GM12878 (cell line): ENCODE results near the gene CHD1. TPM values are rescaled to one million over a fixed set of nuclear protein-coding genes. Genes with fewer than 3 reads are reported as not detected.

Experiments used
- ATAC-seq: fragments of 200-7000 bp; cut with Tn5 transposase; 3 replicates; pipeline ENCODE4 v1.9.1; 2020; ENCODE audit warnings: mild to moderate bottlenecking, moderate library complexity
- BruUV-seq: library from RNA; stranded (reverse); fragments of 400-500 nt; replicated peaks from 2 replicates; lab custom pipeline; 2021; lab: Mats Ljungman, UMichigan
- CTCF ChIA-PET: fragments of 300-600 bp; sonication (Branson Sonifier 250); formaldehyde crosslinking; extraction: SDS; loops from one replicate; lab custom pipeline; 2021; ENCODE audit warnings: inconsistent platforms; lab: Yijun Ruan, JAX
- POLR2A ChIA-PET: fragments of 350-600 bp; formaldehyde crosslinking; extraction: SDS; loops from one replicate; lab custom pipeline; 2021; ENCODE audit warnings: inconsistent platforms; lab: Charles Lee
- RAD21 ChIA-PET: fragments of 300-600 bp; sonication (Branson Sonifier 250); formaldehyde crosslinking; loops from one replicate; lab custom pipeline; 2023; ENCODE audit warnings: antibody characterized with exemption; ENCODE audit not compliant: unreplicated experiment; lab: Charles Lee
- SMC1A ChIA-PET: fragments of 300-600 bp; sonication (Branson Sonifier 250); formaldehyde crosslinking; loops from one replicate; lab custom pipeline; 2023; ENCODE audit not compliant: unreplicated experiment, uncharacterized antibody; lab: Charles Lee
- DNase-seq: peaks from one replicate; pipeline ENCODE4 v3.0.0-alpha.2; 2011; ENCODE audit warnings: low read depth, low spot score
- FAIRE-seq: peaks from 3 replicates; lab custom pipeline; 2011; peaks lifted over from hg19 to GRCh38; lab: Jason Lieb, UNC
- H2AFZ ChIP-seq: 2 replicates; pipeline ENCODE4 v1.6.0; 2011; ENCODE audit warnings: low read depth, low read length, control low read depth; ENCODE audit not compliant: control insufficient read depth
- H3K27ac ChIP-seq: 2 replicates; pipeline ENCODE4 v1.5.1; 2011; ENCODE audit warnings: control low read depth; ENCODE audit not compliant: control insufficient read depth, insufficient read depth
- H3K27me3 ChIP-seq, 2 experiments: replicated peaks in 1 of 2; 2 replicates each; pipeline versions ENCODE4 v1.6.0 to v1.6.1; 2011; ENCODE audit warnings: low read length in 1 of 2; ENCODE audit not compliant: control insufficient read depth in 2 of 2, insufficient read depth in 2 of 2
- H3K36me3 ChIP-seq, 2 experiments: 2 replicates each; pipeline ENCODE4 v1.5.1; 2011; ENCODE audit warnings: low read length in 1 of 2; ENCODE audit not compliant: control insufficient read depth in 2 of 2, insufficient read depth in 2 of 2
- H3K4me1 ChIP-seq: 2 replicates; pipeline ENCODE4 v1.6.1; 2011; ENCODE audit warnings: mild to moderate bottlenecking, low read length, moderate library complexity, mixed read lengths; ENCODE audit not compliant: control insufficient read depth, insufficient read depth
- H3K4me2 ChIP-seq: 2 replicates; pipeline ENCODE4 v1.6.0; 2011; ENCODE audit warnings: control low read depth; ENCODE audit not compliant: control insufficient read depth, insufficient read depth
- H3K4me3 ChIP-seq: fragments of 200-600 bp; sonication (generic); 2 replicates; pipeline ENCODE4 v1.5.1; 2016
- H3K79me2 ChIP-seq: 2 replicates; pipeline ENCODE4 v1.6.0; 2011; ENCODE audit warnings: low read length; ENCODE audit not compliant: control insufficient read depth, insufficient read depth
- H3K9ac ChIP-seq: 2 replicates; pipeline ENCODE4 v1.8.0; 2011; ENCODE audit warnings: low read length, control low read depth, mixed read lengths; ENCODE audit not compliant: control insufficient read depth, insufficient read depth
- H3K9me3 ChIP-seq: replicated peaks from 3 replicates; pipeline ENCODE4 v1.5.1; 2011; ENCODE audit warnings: mild to moderate bottlenecking, low read length; ENCODE audit not compliant: control insufficient read depth, insufficient read depth
- H4K20me1 ChIP-seq: 2 replicates; pipeline ENCODE4 v1.6.0; 2011; ENCODE audit not compliant: control insufficient read depth, insufficient read depth
- CBX3 ChIP-seq: fragments of 200-600 bp; sonication (generic); IDR thresholded peaks from 2 replicates; pipeline ENCODE4 v1.6.1; 2016; ENCODE audit warnings: low read depth, borderline replicate concordance
- GABPA ChIP-seq: IDR thresholded peaks from 2 replicates; pipeline ENCODE4 v1.6.1; 2014; ENCODE audit warnings: antibody characterized with exemption, low read depth, mild to moderate bottlenecking, inconsistent platforms
- GATAD2B ChIP-seq: fragments of 450-650 bp; conservative IDR thresholded peaks from 2 replicates; pipeline ENCODE4 v1.6.1; 2017; ENCODE audit warnings: low read depth, mild to moderate bottlenecking, moderate library complexity
- IKZF1 ChIP-seq: fragments of 450-650 bp; conservative IDR thresholded peaks from 2 replicates; pipeline ENCODE4 v1.6.1; 2017; ENCODE audit warnings: antibody characterized with exemption, mild to moderate bottlenecking
- MXI1 ChIP-seq: fragments of 150-350 bp; IDR thresholded peaks from 2 replicates; pipeline ENCODE4 v1.6.1; 2011; ENCODE audit warnings: low read depth, mild to moderate bottlenecking, inconsistent platforms, low read length, improper control_type of control experiment
- NRF1 ChIP-seq: conservative IDR thresholded peaks from 2 replicates; pipeline ENCODE4 v1.6.1; 2011; ENCODE audit warnings: mild to moderate bottlenecking, low read depth, low read length, improper control_type of control experiment
- SP1 ChIP-seq: IDR thresholded peaks from one replicate; pipeline ENCODE4 v1.6.1; 2011; ENCODE audit warnings: low read depth, low read length
- SREBF1 ChIP-seq: IDR thresholded peaks from 2 replicates; pipeline ENCODE4 v1.6.1; 2012; ENCODE audit warnings: mild to moderate bottlenecking, low read length
- SUPT20H ChIP-seq: IDR thresholded peaks from 2 replicates; pipeline ENCODE4 v1.6.1; 2011; ENCODE audit warnings: low read depth, mild to moderate bottlenecking, low read length, moderate library complexity, borderline replicate concordance; ENCODE audit not compliant: control insufficient read depth
- ZZZ3 ChIP-seq: IDR thresholded peaks from 2 replicates; pipeline ENCODE4 v1.6.1; 2011; ENCODE audit warnings: low read depth; ENCODE audit not compliant: control insufficient read depth, insufficient read length
- in situ Hi-C: fragments of 300-500 bp; cut with MboI; formaldehyde crosslinking; loops from 9 replicates; pipeline ENCODE4 v1.14.3; 2018; ENCODE audit warnings: mixed read lengths
- intact Hi-C: fragments of 100-400 bp; cut with micrococcal nuclease; formaldehyde crosslinking; loops from one replicate; pipeline ENCODE4 v1.14.2; 2022; ENCODE audit not compliant: unreplicated experiment
- polyA plus RNA-seq, 11 experiments: library from polyadenylated mRNA; depleted of rRNA in 4 of 11; unstranded in 6 of 11; stranded (reverse) in 5 of 11; fragments of >200 nt; fragmentation: Nextera tagmentation in 4 of 11; fragmentation: Illumina TruSeq in 1 of 11; extraction: Ambion mirVana in 4 of 11; extraction: Trizol in 1 of 11; gene quantifications; 1 replicate in 1 of 11; 2 replicates in 10 of 11; pipeline versions ENCODE4 v1.2.1 to v1.2.3, GENCODE V29; 2011 to 2016; ENCODE audit warnings: inconsistent platforms in 2 of 11, missing spikeins in 2 of 11, low read depth in 1 of 11
- total RNA-seq, 4 experiments: library from RNA; depleted of rRNA in 3 of 4; stranded (reverse); fragments of >200 nt in 3 of 4; fragmentation: Illumina TruSeq in 1 of 4; extraction: Trizol in 1 of 4; gene quantifications; 2 replicates each; pipeline versions ENCODE4 v1.2.1 to v1.2.3, GENCODE V29; 2013 to 2021
- TF ChIP-seq, protein P1 (sequence below): fragments of 450-650 bp; conservative IDR thresholded peaks from 2 replicates; pipeline ENCODE4 v1.6.1; 2017; ENCODE audit warnings: mild to moderate bottlenecking, moderate library complexity
- TF ChIP-seq, protein P2 (sequence below): fragments of 450-650 bp; IDR thresholded peaks from 2 replicates; pipeline ENCODE4 v1.6.1; 2016; ENCODE audit warnings: mild to moderate bottlenecking
- TF ChIP-seq, protein P3 (sequence below): fragments of 450-650 bp; formaldehyde crosslinking; IDR thresholded peaks from 2 replicates; pipeline ENCODE4 v1.4.0; 2022; ENCODE audit warnings: mild to moderate bottlenecking, moderate library complexity

CHD1 gene
- total and polyA plus RNA-seq, 10 of the 15 experiments (the other 5 are each of a cell fraction or from before 2014, with no cell fraction given) = 25.5 to 158 (median 50.5) TPM

DNA sequence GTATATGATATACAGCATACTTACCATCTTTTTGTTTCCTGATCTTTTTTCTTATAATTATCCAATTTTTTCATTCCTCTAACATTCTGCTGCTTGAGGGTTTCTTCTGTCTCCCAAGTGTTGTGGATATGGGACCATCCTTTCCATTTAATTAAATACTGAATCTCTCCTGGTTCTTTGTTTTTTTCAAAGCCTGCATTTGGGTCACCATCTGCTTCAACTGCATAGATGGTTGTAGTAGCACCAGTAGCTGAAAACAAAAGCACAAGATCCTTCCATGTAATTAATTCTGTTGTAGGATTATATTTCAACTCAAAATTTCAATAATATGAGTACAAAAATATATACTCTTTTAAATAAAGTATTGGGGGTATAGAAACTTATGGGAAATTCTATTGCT is 29.4 kb downstream of the CHD1 start:
- no peak overlapping the region for H3K27ac ChIP-seq
- ChIA-PET CTCF (interaction anchor here (1.0 to 2.0 kb wide), 2 partner anchors 133 to 160 kb away, joined by 3 to 11 read pairs; no protein-coding TSS in a partner anchor), POLR2A (interaction anchor here (0.6 kb wide), 1 partner anchor 17 kb away, joined by 4 read pairs; no protein-coding TSS in a partner anchor), SMC1A (interaction anchor here (0.7 to 0.8 kb wide), 2 partner anchors 23 to 129 kb away, joined by 3 read pairs; no protein-coding TSS in a partner anchor), RAD21 (interaction anchor here (1.1 kb wide), 1 partner anchor 162 kb away, joined by 5 read pairs; no protein-coding TSS in a partner anchor)
- H3K9ac ChIP-seq = no peak overlapping the region
- BruUV-seq = no TSS peak
- no peaks in the 10 kb centered on the region for H3K9me3 ChIP-seq
- no peak for ATAC-seq
- intact Hi-C loops (loop anchor here (5.0 kb wide), 1 partner anchor 37 kb away; no protein-coding TSS in a partner anchor), in situ Hi-C loops (loop anchor here (25.0 kb wide), 1 partner anchor 1887 kb away; no protein-coding TSS in a partner anchor)
- DNase-seq = no peak
- peaks cover 3 to 9% of the 10 kb centered on the region in 2 experiments for H3K36me3 ChIP-seq
- no peaks in the 10 kb centered on the region for H3K4me1 ChIP-seq
- FAIRE-seq = no peak
- no peaks in the 10 kb centered on the region for H3K27me3 ChIP-seq
- H2AFZ ChIP-seq = no peak overlapping the region
- H3K79me2 ChIP-seq = peaks cover 3% of the 10 kb centered on the region; the same call in 1 of the 2 replicates
- H4K20me1 ChIP-seq = no peaks in the 10 kb centered on the region
- H3K4me3 ChIP-seq = no peak overlapping the region
- no peak overlapping the region for H3K4me2 ChIP-seq
- TF ChIP-seq GABPA (no peak), ZZZ3 (no peak), GATAD2B (no peak), SREBF1 (no peak), SUPT20H (no peak), SP1 (no peak), CBX3 (no peak), IKZF1 (no peak), NRF1 (no peak), MXI1 (no peak)
- TF ChIP-seq, protein P1, sequence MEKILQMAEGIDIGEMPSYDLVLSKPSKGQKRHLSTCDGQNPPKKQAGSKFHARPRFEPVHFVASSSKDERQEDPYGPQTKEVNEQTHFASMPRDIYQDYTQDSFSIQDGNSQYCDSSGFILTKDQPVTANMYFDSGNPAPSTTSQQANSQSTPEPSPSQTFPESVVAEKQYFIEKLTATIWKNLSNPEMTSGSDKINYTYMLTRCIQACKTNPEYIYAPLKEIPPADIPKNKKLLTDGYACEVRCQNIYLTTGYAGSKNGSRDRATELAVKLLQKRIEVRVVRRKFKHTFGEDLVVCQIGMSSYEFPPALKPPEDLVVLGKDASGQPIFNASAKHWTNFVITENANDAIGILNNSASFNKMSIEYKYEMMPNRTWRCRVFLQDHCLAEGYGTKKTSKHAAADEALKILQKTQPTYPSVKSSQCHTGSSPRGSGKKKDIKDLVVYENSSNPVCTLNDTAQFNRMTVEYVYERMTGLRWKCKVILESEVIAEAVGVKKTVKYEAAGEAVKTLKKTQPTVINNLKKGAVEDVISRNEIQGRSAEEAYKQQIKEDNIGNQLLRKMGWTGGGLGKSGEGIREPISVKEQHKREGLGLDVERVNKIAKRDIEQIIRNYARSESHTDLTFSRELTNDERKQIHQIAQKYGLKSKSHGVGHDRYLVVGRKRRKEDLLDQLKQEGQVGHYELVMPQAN = no peak
- TF ChIP-seq, protein P2, sequence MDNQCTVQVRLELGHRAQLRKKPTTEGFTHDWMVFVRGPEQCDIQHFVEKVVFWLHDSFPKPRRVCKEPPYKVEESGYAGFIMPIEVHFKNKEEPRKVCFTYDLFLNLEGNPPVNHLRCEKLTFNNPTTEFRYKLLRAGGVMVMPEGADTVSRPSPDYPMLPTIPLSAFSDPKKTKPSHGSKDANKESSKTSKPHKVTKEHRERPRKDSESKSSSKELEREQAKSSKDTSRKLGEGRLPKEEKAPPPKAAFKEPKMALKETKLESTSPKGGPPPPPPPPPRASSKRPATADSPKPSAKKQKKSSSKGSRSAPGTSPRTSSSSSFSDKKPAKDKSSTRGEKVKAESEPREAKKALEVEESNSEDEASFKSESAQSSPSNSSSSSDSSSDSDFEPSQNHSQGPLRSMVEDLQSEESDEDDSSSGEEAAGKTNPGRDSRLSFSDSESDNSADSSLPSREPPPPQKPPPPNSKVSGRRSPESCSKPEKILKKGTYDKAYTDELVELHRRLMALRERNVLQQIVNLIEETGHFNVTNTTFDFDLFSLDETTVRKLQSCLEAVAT = no peak
- TF ChIP-seq, protein P3, sequence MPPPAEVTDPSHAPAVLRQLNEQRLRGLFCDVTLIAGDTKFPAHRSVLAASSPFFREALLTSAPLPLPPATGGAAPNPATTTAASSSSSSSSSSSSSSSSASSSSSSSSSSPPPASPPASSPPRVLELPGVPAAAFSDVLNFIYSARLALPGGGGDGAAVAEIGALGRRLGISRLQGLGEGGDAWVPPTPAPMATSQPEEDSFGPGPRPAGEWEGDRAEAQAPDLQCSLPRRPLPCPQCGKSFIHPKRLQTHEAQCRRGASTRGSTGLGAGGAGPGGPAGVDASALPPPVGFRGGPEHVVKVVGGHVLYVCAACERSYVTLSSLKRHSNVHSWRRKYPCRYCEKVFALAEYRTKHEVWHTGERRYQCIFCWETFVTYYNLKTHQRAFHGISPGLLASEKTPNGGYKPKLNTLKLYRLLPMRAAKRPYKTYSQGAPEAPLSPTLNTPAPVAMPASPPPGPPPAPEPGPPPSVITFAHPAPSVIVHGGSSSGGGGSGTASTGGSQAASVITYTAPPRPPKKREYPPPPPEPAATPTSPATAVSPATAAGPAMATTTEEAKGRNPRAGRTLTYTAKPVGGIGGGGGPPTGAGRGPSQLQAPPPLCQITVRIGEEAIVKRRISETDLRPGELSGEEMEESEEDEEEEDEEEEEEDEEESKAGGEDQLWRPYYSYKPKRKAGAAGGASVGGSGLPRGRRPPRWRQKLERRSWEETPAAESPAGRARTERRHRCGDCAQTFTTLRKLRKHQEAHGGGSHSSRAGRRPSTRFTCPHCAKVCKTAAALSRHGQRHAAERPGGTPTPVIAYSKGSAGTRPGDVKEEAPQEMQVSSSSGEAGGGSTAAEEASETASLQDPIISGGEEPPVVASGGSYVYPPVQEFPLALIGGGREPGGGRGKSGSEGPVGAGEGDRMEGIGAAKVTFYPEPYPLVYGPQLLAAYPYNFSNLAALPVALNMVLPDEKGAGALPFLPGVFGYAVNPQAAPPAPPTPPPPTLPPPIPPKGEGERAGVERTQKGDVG = no peak
